GM21619 (cell line): ENCODE data around the gene TNP1.

ENCODE experiments used
- ATAC-seq: cut with Tn5 transposase; IDR thresholded peaks from one replicate; pipeline ENCODE4 v1.9.1; 2021; ENCODE audit not compliant: unreplicated experiment

TNP1 gene, protein sequence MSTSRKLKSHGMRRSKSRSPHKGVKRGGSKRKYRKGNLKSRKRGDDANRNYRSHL

DNA sequence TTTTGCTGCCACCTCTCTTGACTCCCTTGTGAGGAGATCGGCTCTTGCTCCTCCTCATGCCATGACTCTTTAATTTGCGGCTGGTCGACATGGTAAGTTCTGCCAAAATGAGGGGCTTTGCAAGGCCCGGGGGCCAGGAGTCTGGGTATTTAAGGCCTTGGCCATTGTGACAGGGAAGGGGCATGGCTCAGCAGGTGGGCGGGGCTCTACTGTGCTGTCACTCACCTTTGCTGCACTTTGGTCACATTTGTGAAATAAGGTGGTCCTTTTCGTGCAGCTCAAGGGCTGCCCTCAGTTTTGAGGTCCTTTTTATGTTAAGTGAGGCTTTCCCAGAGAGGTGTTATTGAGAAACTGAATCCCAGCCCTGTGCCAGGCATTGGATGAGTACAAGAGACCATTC is at the start of gene TNP1:
TNP1 (minus strand) TSS at position 121 of the 400 bp plus-strand sequence; CDS start at position 91, 30 bp downstream.
- no peak for ATAC-seq

DNA sequence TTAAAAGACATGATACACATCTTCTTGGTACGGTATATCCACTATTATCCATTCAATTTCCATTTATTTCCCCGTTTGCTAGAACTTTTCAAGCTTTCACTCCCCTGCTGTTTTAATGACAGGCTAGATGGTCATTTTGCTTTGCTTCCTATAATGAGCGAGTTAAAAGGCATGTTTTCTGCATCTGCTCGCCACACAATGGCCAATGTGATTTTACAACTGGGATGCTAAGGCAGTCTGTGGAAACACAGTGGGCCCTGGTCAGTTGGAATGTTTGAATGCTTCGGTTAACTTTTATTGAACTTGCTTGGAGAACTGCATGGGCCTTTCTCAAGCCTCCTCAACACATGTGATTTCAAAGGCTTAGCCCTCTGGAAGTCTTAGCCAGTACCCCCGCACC is 48.4 kb upstream of the TNP1 start:
- ATAC-seq, result no peak

DNA sequence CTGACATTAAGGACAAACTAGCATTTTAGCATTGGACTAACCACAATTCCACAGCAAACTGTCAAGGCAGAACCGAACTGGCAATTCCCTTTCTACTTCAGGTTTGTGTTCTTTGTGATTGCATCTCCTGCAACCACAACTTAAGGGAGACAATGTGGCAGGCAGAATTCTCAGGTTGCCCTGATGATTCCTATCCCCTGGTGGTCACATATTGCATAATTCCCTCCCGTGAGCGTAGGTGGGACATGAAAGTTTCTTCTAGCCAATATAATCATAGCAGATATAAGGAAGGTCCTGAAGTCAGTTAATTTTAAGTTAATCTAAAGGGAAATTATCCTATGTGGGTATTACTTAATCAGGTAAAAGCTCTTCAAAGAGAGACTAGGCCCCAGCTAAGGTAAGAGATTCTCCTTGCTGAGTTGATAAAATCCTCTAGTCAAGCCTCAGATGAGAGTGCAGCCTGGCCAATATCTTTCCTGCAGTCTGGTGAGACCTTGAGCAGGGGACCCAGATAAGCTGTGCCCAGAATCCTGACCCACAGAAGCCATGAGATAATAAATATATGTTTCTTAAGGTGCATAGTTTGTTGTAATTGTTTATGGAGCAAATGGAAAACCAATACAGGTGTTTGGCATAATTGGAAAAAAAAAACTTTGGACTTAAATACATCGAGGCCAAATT is 45.9 kb upstream of the TNP1 start:
- no peak for ATAC-seq

DNA sequence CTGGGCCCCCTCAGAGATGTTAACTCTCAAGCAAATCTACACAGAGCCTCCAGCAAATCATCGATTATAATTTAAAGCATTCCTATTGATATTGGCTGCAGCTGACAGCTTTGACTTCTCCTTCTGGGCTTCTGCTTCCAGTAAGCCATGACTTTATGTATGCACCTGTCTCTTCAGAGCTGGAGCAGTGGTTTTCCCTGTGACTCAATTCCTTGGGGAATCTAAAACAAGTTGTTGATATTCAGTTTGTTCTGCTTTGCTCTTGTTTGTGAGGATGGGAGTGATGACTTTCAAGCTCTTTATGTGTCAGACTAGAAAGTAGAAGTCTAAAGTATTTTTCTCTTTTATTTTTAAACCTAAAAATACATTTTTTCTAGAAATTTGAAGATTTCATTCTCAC is 45.1 kb upstream of the TNP1 start:
- ATAC-seq, result no peak

DNA sequence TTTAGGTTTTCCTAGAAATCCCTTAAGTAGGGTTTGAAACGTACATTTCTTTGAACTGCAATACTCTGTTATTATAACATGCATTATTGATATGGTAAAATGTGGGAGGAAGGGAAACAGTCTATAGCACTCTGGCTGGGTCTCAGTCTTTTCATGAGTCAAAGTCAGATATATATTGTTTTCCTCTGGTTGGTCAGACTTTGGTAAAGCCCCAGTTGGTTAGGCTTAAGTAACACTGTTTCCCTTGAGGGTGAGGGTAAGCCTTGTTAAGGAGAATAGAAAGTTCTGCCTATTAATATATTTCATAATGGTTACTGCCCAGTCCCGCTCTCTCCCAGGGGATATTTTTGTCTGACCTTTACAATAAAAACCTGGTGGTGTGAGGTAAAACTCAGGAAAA is 44.7 kb upstream of the TNP1 start:
- no peak for ATAC-seq

DNA sequence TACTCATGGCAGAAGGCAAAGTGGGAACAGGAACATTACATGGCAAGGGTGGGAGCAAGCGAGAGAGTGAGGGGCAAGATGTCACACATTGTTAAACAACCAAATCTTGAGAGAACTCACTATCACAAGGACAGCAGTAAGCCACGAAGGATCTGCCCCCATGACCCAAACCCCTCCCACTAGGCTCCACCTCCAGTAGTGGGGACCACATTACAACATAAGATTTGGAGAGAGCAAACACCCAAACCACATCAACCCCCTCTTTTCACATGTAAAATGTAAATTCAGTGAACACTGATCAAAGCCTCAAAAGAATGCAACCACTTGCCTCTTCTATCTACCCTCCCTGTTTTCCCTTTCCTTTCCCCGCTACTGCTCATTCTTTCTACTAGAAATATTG is 43.6 kb upstream of the TNP1 start:
- ATAC-seq, result no peak

DNA sequence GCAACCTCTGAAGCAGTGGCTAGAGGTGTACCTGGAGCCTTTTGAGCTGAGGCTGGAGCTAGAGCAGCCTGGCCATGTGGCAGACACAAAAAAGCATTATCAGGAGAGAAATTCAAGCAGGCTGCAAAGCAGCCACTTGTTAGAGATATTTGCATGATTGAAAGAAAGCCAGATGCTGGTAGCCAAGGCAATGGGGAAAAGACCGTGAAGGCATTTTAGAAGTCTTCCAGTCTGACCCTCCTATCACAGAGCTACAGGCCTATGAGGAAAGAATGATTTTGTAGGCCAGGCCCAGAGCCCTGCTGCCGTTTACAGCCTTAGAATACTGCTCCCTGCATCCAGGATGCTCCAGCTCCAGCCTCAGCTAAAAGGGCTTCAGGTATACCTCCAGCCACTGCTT is 41.4 kb upstream of the TNP1 start:
- no peak for ATAC-seq

DNA sequence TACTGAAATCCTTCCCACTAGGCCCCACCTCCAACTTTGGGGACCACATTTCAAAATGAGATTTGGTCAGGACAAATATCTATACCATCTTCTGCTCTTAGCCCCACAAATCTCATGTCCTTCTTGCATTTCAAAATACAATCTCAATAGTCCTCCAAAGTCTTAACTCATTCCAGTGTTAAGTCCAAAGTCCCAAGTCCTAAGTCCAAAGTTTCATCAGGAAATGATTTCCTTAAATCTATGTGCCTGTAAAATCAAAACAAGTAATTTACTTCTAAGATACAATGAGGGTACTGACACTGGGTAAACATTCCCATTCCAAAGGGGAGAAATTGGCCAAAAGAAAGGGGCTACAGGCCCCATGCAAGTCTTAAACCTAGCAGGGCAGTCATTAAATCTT is 40.5 kb upstream of the TNP1 start:
- no peak for ATAC-seq

DNA sequence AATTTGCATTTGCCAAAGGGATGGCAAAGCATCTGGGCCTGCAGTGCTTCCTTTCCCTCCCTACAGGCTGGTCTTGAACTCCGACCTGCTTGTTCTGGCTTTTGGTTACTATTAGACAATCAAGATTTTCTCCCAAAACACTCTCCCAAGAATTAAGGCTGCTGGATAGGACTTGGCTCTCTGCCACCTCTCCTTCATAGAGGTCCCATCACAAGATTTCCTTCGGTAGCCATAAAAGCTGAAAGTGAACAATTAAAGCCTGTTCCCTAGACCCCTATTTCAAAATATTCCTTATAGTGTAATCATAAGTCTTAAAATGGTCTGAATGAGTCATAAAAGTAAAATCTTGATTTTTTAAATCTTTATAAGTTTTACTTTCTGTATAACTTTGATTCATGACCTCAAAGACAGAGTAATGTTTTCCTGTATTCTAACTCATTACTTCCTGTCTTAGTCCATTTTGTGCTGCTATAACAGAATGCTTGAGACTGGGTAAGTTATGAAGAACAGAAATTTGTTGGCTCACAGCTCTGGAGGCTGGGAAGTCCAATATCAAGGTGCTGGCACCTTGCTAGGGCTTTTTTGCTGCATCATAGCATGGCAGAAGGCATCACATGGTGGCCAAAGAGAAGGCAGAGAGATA is 37.8 kb upstream of the TNP1 start:
- ATAC-seq, result no peak

DNA sequence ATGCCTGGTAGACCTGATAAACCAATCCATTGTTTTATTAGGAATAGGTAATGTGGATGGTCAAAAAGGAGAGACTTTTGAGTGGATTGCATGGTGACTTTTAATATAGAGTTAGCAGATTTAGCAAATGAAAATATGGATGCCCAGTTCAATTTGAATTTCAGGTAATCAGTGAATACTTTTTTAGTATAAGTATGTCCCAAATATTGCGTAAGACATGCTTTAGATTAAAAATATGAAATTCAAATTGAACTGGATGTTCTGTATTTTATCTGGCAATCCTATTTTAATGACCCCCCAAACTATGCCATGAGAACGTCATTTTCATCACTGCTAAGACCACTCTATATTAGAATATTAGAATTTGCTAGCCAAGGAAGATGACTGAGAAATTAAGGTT is 30.3 kb upstream of the TNP1 start:
- ATAC-seq, result no peak

DNA sequence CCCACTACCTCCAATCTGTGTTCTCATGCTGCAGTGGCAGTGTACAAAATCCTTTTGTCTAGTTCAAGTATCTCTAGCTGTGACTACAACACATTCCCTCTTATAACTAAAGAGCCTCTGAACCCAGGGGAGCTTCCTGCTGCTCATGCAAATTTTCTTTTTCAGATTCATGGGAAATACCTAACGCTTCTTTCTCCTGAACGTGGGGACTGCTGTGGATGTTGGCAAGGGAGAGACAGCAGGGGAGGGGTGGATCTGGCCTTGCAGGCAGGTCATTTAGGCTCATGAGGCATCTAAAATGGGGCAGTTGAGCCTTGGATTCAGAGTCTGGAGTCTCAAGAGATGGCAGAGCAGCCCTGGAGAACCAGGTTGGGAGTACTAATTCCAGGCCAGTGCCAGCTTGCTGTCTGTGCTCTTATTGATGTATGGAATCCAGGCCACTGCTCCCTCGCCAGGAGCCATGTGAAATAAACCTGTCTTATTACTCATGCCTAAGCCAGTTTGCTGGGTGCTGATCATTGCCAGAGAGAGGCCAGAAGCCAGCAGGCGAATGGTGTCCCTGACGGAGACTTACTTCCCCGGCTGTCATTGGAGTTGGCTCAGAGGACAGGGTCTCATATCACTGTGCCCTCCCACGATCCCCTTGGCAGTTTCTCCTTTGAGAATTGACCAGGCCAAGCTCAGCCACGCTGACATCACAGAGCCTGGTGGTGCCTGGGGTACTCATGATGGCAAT is 29.2 kb upstream of the TNP1 start:
- ATAC-seq, result no peak

DNA sequence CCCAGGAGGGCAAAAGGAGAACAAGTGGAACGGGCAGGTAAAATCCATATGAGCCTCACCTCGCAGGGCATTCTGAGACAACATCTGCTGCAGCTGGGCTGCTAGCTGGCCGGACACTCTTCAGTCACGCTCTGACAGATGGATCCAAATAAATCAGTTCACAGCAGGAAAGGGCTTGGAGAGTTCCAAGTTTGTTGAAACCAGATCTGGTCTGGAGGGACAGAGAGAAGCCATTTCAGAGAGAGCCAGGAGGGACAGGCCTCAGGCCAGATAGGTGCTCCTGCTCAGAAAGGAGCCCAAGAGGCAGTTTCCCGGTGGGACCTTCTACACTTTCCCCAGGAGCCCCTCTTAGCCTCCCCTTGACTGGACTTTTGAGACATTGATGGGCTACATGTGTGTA is 28.2 kb upstream of the TNP1 start:
- ATAC-seq, result no peak

DNA sequence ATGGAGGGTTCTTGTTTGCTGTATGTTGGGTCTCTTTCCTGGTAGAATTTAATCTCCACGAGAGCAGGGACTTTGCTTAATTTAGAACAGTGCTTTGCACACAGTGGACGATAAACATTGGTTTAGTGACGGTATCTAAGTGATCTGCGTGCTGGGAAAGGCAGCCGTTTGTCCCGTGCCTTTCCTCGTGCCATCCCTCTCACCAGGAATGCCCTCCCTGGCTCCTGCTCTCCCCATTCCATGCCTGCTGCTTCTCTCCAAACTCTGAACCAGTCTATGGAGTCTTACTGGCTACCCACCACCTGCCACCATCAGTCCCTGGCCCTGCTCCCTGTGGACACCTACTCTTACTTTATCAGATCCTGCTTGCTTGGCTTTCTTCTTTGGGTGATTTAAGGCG is 27.3 kb upstream of the TNP1 start:
- no peak for ATAC-seq

DNA sequence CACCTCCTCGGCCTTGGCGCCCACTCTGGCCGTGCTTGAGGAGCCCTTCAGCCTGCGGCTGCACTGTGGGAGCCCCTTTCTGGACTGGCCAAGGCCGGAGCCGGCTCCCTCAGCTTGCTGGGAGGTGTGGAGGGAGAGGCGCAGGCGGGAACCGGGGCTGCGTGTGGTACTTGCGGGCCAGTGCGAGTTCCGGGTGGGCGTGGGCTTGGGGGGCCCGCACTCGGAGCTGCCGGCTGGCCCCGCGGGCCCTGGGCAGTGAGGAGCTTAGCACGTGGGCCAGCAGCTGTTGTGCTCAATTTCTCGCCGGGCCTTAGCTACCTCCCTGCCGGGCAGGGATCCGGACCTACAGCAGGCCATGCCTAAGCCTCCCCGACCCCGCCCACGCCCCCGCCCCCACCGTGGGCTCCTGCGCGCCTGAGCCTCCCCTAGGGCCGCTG is 25.3 kb upstream of the TNP1 start:
- no peak for ATAC-seq

DNA sequence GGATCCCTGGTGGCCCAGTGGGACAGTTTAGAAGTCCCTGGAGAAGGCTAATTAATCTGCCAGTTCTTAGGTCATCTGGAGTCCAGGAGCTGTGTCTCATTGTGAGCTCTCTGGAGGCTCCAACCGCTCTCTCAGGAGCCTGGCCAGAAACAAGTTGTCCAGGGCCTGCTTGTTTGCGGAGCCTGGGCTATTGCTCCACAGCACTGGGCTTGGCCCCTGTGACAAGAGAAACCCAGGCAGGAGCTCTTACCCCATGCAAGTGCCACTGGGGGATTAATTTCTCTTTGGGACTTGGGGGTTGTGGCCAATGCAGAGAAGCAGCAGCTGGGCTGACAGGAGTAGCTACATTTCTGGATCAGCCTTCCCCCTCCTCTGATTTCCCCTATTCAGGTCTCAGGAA is 24.5 kb upstream of the TNP1 start:
- ATAC-seq, result no peak

DNA sequence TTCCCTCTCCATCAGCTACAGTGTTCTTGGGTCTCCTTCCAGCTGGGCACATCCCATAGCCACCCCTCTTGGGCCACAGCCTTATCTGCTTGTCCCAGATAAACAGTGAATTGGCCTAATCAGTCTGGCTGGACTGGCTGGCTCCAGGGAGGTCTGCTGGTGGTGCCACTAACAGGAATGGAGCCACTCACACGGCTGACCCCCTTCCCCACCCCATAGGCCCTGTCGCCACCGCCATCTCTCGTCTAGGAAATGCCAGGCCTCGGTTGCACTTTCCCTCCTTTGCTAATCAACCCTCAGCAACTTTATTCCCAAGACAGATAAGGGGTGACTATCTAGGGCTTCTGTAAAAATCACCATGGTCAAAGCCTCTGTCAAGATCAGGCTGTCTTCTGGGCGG is 23.0 kb upstream of the TNP1 start:
- ATAC-seq, result no peak

DNA sequence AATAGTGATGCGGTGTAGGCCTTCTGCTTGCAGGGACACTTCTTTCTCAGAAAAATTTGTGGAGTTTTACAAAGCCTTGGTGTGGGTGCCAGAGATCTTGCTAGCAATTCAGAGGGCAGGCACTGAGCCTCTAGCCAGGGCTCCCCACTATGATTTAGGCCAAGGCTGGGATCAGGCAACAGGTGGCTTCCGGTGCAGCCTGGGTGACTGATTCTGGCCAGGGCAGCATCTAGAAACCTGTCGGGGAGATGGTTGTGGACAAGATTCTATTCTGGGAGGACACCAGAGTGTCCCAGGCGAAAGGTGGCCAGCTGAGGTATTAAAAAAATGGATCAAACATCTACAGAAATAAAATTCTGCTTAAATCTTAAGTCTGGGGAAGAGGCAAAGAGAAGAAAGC is 21.5 kb upstream of the TNP1 start:
- ATAC-seq, result no peak

DNA sequence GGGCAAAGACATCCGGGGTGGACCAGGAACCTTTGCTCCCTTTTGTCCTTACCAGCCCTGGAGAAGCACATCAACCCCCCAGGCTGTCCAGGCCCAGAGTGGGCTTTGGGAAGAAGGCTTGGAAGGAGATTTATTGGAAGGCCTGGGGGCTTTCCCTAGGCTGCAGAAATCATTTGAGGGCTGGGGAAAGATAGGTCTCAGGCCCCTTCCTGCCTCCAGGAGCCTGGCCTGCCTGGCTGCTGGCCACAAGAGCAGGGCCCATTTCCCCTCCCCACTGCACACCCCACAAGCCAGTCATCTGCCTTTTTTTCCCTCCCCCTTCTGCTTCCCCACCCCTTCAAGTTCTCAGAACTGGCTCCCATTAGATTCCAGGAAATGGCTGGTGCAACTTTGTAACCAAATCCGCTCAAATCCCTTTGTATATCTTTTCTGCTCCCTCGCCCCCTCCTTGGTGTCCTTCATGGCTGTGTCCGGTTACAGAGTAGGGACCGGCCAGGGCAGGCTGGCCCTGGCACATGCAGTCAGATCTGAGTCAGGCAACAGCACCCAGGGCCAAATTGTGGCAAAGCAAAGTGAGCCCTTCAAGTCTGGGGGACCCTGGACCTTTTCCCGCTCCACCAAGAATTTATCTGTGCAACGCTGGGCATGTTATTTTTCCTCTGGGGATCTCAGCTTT is 20.8 kb upstream of the TNP1 start:
- ATAC-seq, result no peak

DNA sequence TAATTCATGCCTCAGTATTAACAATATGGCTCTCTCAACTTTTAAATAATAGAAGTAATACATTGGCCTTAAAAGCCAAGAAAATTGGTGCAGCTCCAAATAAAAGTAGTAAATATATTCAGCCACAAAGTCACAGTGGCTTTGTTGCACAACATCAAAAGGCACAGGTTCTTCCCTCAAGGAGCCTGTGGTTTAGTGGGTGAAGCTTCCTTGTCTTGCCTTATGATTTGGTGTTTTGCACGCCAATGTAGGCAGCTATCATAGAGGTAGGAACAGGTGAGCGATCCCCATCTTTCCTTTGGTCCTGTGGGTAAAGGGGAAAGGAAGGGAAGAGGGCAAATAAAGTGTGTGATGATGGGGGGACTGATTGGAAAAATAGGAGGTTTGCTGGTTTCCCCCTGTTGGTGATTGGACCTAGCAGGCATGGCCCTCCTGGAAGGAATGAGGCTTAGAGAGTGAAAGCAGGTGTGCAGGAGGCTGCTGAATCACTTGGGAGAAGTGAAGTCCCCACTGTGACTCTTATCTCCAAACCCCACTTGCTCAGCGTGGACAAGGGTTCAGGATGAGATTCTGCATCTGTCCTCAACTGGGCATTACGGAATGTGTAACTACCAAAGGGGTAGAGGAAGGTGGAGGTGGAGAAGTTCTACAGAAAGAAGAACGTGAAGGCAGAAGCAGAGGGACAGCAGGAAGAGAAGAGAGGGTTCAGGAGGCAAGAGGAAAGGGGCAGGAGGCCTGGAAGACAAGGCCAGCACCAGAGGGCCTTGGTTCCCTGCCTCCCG is 20.1 kb upstream of the TNP1 start:
- no peak for ATAC-seq

DNA sequence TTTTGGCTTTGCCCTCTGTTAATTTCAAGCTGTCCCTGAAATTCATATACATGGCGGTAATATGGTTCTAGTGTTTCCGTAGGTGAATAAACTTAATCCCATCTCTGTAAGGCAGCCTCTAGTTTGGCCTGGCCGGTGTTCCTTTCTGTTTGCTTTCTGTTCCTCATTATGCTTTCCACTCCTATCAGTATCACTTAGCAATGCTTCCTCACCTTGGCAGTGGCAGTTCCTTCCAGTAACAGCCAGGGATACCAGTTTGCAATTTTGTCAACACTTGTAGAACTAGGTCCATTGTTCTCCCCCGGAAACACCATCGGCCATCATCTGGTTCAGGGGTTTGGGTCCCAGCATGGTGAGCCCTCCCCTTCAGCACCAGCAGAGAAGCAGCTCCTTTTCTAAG is 18.2 kb upstream of the TNP1 start:
- ATAC-seq, result no peak

DNA sequence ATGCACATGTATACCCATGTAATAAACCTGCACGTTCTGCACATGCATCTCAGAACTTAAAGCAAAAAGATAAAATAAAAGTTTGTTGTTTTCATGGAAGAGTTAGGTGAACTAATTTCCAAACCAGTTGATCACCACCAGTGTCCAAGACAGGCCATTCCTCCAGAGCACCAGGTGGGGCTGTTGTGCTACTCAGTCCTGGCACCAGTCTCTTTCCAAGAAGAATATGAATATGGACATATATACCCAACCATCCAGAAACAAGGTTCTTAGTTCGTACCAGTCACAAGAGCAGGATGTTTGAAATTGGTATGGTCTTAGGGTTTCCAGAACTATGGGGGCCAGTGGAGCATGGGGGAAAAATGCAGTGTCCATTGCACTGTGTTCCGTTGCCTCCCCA is 17.2 kb upstream of the TNP1 start:
- ATAC-seq, result no peak
